Lower leg skin (tissue), 3 donors: ENCODE measurements around the gene RPRD1A.
"Not testable (repeated sequence)": the region's sequence is repeated elsewhere in the genome, so short reads cannot be mapped to it uniquely, and the experiment has no call there.

ENCODE experiments used
- POLR2A ChIP-seq, 2 donors: fragments of 450-650 bp; IDR thresholded peaks; one replicate each; pipeline ENCODE4 v1.6.1; 2016 to 2017; ENCODE audit warnings: antibody characterized with exemption in 2 of 2, mild to moderate bottlenecking in 1 of 2, moderate library complexity in 1 of 2
- TF ChIP-seq, protein P1 (sequence below), 3 donors: fragments of 450-650 bp; IDR thresholded peaks; one replicate each; pipeline ENCODE4 v1.5.1; 2016; ENCODE audit warnings: antibody characterized with exemption in 3 of 3, mild to moderate bottlenecking in 3 of 3, moderate library complexity in 2 of 3

DNA sequence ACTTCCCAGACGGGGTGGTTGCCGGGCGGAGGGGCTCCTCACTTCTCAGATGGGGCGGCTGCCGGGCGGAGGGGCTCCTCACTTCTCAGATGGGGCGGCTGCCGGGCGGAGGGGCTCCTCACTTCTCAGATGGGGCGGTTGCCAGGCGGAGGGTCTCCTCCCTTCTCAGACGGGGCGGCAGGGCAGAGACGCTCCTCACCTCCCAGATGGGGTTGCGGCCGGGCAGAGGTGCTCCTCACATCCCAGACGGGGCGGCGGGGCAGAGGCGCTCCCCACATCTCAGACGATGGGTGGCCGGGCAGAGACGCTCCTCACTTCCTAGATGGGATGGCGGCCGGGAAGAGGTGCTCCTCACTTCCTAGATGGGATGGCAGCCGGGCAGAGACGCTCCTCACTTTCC lies 10.4 kb upstream of the RPRD1A start:
- not testable (repeated sequence) for TF ChIP-seq POLR2A (IDR thresholded peaks at IDR 0.05)
- TF ChIP-seq, protein P1, sequence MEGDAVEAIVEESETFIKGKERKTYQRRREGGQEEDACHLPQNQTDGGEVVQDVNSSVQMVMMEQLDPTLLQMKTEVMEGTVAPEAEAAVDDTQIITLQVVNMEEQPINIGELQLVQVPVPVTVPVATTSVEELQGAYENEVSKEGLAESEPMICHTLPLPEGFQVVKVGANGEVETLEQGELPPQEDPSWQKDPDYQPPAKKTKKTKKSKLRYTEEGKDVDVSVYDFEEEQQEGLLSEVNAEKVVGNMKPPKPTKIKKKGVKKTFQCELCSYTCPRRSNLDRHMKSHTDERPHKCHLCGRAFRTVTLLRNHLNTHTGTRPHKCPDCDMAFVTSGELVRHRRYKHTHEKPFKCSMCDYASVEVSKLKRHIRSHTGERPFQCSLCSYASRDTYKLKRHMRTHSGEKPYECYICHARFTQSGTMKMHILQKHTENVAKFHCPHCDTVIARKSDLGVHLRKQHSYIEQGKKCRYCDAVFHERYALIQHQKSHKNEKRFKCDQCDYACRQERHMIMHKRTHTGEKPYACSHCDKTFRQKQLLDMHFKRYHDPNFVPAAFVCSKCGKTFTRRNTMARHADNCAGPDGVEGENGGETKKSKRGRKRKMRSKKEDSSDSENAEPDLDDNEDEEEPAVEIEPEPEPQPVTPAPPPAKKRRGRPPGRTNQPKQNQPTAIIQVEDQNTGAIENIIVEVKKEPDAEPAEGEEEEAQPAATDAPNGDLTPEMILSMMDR (IDR thresholded peaks at IDR 0.05) = not testable (repeated sequence)
